LNCAP (cell line): Measurements from ENCODE around the gene CAPN12.

Experiments used
- CTCF ChIP-seq: fragments of 450-650 bp; IDR thresholded peaks from 2 replicates; pipeline ENCODE4 v1.5.1; 2017; ENCODE audit warnings: mild to moderate bottlenecking

CAPN12 gene

GRCh38 chr19:38717855-38718254 is 26.4 kb downstream of the CAPN12 start:
- no peak for TF ChIP-seq CTCF

GRCh38 chr19:38717051-38717450 is 27.2 kb downstream of the CAPN12 start:
- TF ChIP-seq CTCF, result no peak

- TF ChIP-seq CTCF, result no peak
Observed at GRCh38 chr19:38715555-38715954, 28.7 kb downstream of the CAPN12 start.

GRCh38 chr19:38714354-38714778 is 29.9 kb downstream of the CAPN12 start:
- TF ChIP-seq CTCF, result no peak

GRCh38 chr19:38713865-38714264 is 30.4 kb downstream of the CAPN12 start:
- no peak for TF ChIP-seq CTCF

- TF ChIP-seq CTCF, result no peak
Observed at GRCh38 chr19:38713227-38713649, 31.0 kb downstream of the CAPN12 start.

GRCh38 chr19:38712161-38712748 is 32.0 kb downstream of the CAPN12 start:
- no peak for TF ChIP-seq CTCF

GRCh38 chr19:38711726-38712153 is 32.5 kb downstream of the CAPN12 start:
- TF ChIP-seq CTCF, result no peak
